GM21619 (cell line): ENCODE results near the gene RBP4.

Experiments used
- ATAC-seq: cut with Tn5 transposase; IDR thresholded peaks from one replicate; pipeline ENCODE4 v1.9.1; 2021; ENCODE audit not compliant: unreplicated experiment

The RBP4 gene

GRCh38 chr10:93601146-93601773 lies at the start of gene RBP4:
RBP4 (minus strand) TSS chr10:93601235; CDS start chr10:93601028, 207 bp downstream.
- no peak for ATAC-seq

GRCh38 chr10:93639791-93640190 lies 38.8 kb upstream of the RBP4 start:
- ATAC-seq: no peak

GRCh38 chr10:93630625-93631557 lies 29.9 kb upstream of the RBP4 start:
- no peak for ATAC-seq

GRCh38 chr10:93629647-93630305 lies 28.7 kb upstream of the RBP4 start:
- no peak for ATAC-seq

GRCh38 chr10:93628858-93629257 lies 27.8 kb upstream of the RBP4 start:
- no peak for ATAC-seq

GRCh38 chr10:93622942-93623341 lies 21.9 kb upstream of the RBP4 start:
- no peak for ATAC-seq

GRCh38 chr10:93620925-93621324 lies 19.9 kb upstream of the RBP4 start:
- no peak for ATAC-seq

GRCh38 chr10:93615576-93616235 lies 14.7 kb upstream of the RBP4 start:
- no peak for ATAC-seq

GRCh38 chr10:93614101-93614825 lies 13.2 kb upstream of the RBP4 start:
- no peak for ATAC-seq

GRCh38 chr10:93613126-93613525 lies 12.1 kb upstream of the RBP4 start:
- no peak for ATAC-seq

- no peak for ATAC-seq
These were observed 11.3 kb upstream of the RBP4 start, which contains the start of gene PDE6C for GRCh38 chr10:93612311-93612710. PDE6C (plus strand) TSS chr10:93612537; CDS start chr10:93612726, 189 bp downstream.

- ATAC-seq: no peak
These were observed 7.4 kb upstream of the RBP4 start for GRCh38 chr10:93608421-93608820.

GRCh38 chr10:93604146-93604545 lies 3.1 kb upstream of the RBP4 start:
- ATAC-seq: no peak

GRCh38 chr10:93603023-93603422 lies 2.0 kb upstream of the RBP4 start:
- ATAC-seq: no peak

GRCh38 chr10:93601774-93602162 lies 733 bp upstream of the RBP4 start:
- no peak for ATAC-seq

GRCh38 chr10:93600446-93601145 lies 439 bp downstream of the RBP4 start:
- ATAC-seq: no peak

- ATAC-seq: no peak
These were observed 1.3 kb downstream of the RBP4 start for GRCh38 chr10:93599778-93600177.

- no peak for ATAC-seq
These were observed 1.7 kb downstream of the RBP4 start for GRCh38 chr10:93599335-93599734.

- no peak for ATAC-seq
These were observed 2.9 kb downstream of the RBP4 start for GRCh38 chr10:93598157-93598556.

- ATAC-seq: no peak
These were observed 3.9 kb downstream of the RBP4 start for GRCh38 chr10:93597075-93597599.
